Endothelial cell of umbilical vein (primary cell): ENCODE data around the gene MGAT5. TPM values are rescaled to one million over a fixed set of nuclear protein-coding genes. Genes with fewer than 3 reads are reported as not detected.

Experiments used
- BruUV-seq: library from RNA; stranded (reverse); fragments of 400-500 nt; replicated peaks from 2 replicates; lab custom pipeline; 2021; lab: Mats Ljungman, UMichigan
- CTCF ChIA-PET: fragments of 300-600, 350-600 bp; sonication (Branson Sonifier 250); formaldehyde crosslinking; loops from one replicate; lab custom pipeline; 2021; ENCODE audit warnings: antibody characterized with exemption, inconsistent platforms; lab: Charles Lee
- POLR2A ChIA-PET: fragments of 300-600, 350-600 bp; sonication (Branson Sonifier 250); formaldehyde crosslinking; loops from one replicate; lab custom pipeline; 2021; ENCODE audit warnings: antibody characterized with exemption, inconsistent platforms; lab: Charles Lee
- DNase-seq: peaks from one replicate; pipeline ENCODE4 v3.0.0-alpha.2; 2011; ENCODE audit warnings: low read depth, low spot score
- FAIRE-seq: peaks from 2 replicates; lab custom pipeline; 2011; peaks lifted over from hg19 to GRCh38; lab: Jason Lieb, UNC
- H2AFZ ChIP-seq: 2 replicates; pipeline ENCODE4 v1.6.0; 2012; ENCODE audit warnings: low read depth, low read length, control low read depth, inconsistent platforms
- H3K27ac ChIP-seq: 2 replicates; pipeline ENCODE4 v1.5.1; 2011; ENCODE audit warnings: low read depth, mild to moderate bottlenecking, control low read depth, low read length, moderate library complexity; ENCODE audit not compliant: insufficient read depth
- H3K27me3 ChIP-seq, 2 experiments: 2 replicates each; pipeline versions ENCODE4 v1.6.0 to v1.6.1; 2011; ENCODE audit warnings: low read length in 2 of 2, mixed read lengths in 1 of 2; ENCODE audit not compliant: control insufficient read depth in 2 of 2, insufficient read depth in 2 of 2
- H3K36me3 ChIP-seq, 2 experiments: 2 replicates in 1 of 2; 3 replicates in 1 of 2; pipeline ENCODE4 v1.5.1; 2011; ENCODE audit warnings: low read length in 2 of 2, mild to moderate bottlenecking in 1 of 2, moderate library complexity in 1 of 2; ENCODE audit not compliant: control insufficient read depth in 2 of 2, insufficient read depth in 2 of 2; ENCODE audit errors: extremely low read depth in 1 of 2
- H3K4me1 ChIP-seq: 3 replicates; pipeline ENCODE4 v1.5.1; 2011; ENCODE audit warnings: mild to moderate bottlenecking, low read length; ENCODE audit not compliant: control insufficient read depth, insufficient read depth; ENCODE audit errors: extremely low read depth
- H3K4me2 ChIP-seq: 2 replicates; pipeline ENCODE4 v1.6.1; 2011; ENCODE audit warnings: low read length, control low read depth, mixed read lengths; ENCODE audit not compliant: insufficient read depth
- H3K4me3 ChIP-seq, 3 experiments: fragments of 200-600 bp in 1 of 3; sonication (generic), shearing (Covaris generic) in 1 of 3; replicated peaks in 1 of 3; 2 replicates each; pipeline ENCODE4 v1.5.1; 2011 to 2016; ENCODE audit warnings: control low read depth in 3 of 3, low read length in 3 of 3, mild to moderate bottlenecking in 2 of 3, inconsistent platforms in 1 of 3, low read depth in 1 of 3, moderate library complexity in 1 of 3; ENCODE audit not compliant: insufficient read depth in 1 of 3
- H3K79me2 ChIP-seq: 2 replicates; pipeline ENCODE4 v1.6.0; 2012; ENCODE audit warnings: low read length, inconsistent platforms; ENCODE audit not compliant: control insufficient read depth, insufficient read depth
- H3K9ac ChIP-seq: replicated peaks from 2 replicates; pipeline ENCODE3; 2011; ENCODE audit warnings: low read length, control low read depth; ENCODE audit not compliant: insufficient read depth; ENCODE audit errors: extremely low read depth
- H3K9me1 ChIP-seq: replicated peaks from 3 replicates; pipeline ENCODE4 v1.6.0; 2011; ENCODE audit warnings: mild to moderate bottlenecking, low read length; ENCODE audit not compliant: control insufficient read depth, insufficient read depth; ENCODE audit errors: extremely low read depth
- H3K9me3 ChIP-seq: replicated peaks from 2 replicates; pipeline ENCODE4 v1.5.1; 2012; ENCODE audit warnings: low read length, inconsistent platforms; ENCODE audit not compliant: control insufficient read depth, insufficient read depth
- H4K20me1 ChIP-seq: replicated peaks from 2 replicates; pipeline ENCODE3; 2011; ENCODE audit warnings: mild to moderate bottlenecking, low read length; ENCODE audit not compliant: control insufficient read depth, insufficient read depth; ENCODE audit errors: extremely low read depth
- CTCF ChIP-seq, 2 donors: IDR thresholded peaks; 1 replicate in 1 of 2; 2 replicates in 1 of 2; pipeline ENCODE4 v1.5.1; 2011; ENCODE audit warnings: low read length in 2 of 2, mild to moderate bottlenecking in 2 of 2, moderate library complexity in 2 of 2, control low read depth in 1 of 2, inconsistent platforms in 1 of 2, low read depth in 1 of 2; ENCODE audit not compliant: insufficient read depth in 1 of 2; ENCODE audit errors: extremely low read depth in 1 of 2
- EZH2 ChIP-seq: IDR thresholded peaks from 2 replicates; pipeline ENCODE4 v1.6.1; 2012; ENCODE audit warnings: borderline replicate concordance, low read depth, mild to moderate bottlenecking, moderate library complexity, low read length, inconsistent platforms; ENCODE audit not compliant: severe bottlenecking
- FOS ChIP-seq: IDR thresholded peaks from 2 replicates; pipeline ENCODE4 v1.6.1; 2011; ENCODE audit warnings: mild to moderate bottlenecking, low read length, moderate library complexity, borderline replicate concordance; ENCODE audit not compliant: insufficient read depth
- GATA2 ChIP-seq: IDR thresholded peaks from 2 replicates; pipeline ENCODE4 v1.7.0; 2011; ENCODE audit warnings: low read depth, mild to moderate bottlenecking, moderate library complexity, mixed read lengths, low read length; ENCODE audit not compliant: insufficient read length, insufficient read depth
- JUN ChIP-seq: IDR thresholded peaks from 2 replicates; pipeline ENCODE4 v1.6.1; 2011; ENCODE audit warnings: borderline replicate concordance, low read depth; ENCODE audit not compliant: insufficient read length, insufficient read depth
- MAX ChIP-seq: IDR thresholded peaks from 2 replicates; pipeline ENCODE4 v1.6.1; 2011; ENCODE audit not compliant: insufficient read depth, insufficient read length
- MYC ChIP-seq: IDR thresholded peaks from one replicate; pipeline ENCODE4 v1.6.1; 2011; ENCODE audit warnings: mild to moderate bottlenecking, low read depth, low read length
- POLR2A ChIP-seq: IDR thresholded peaks from 2 replicates; pipeline ENCODE4 v1.6.1; 2012; ENCODE audit warnings: low read depth, mild to moderate bottlenecking, control low read depth, low read length
- POLR2AphosphoS5 ChIP-seq: IDR thresholded peaks from 2 replicates; pipeline ENCODE4 v1.6.1; 2012; ENCODE audit warnings: low read depth, mild to moderate bottlenecking, control low read depth, low read length, moderate library complexity; ENCODE audit not compliant: insufficient read depth
- dilution Hi-C: fragments of 300-500 bp; cut with MboI; formaldehyde crosslinking; loops from one replicate; pipeline ENCODE4 v1.15.0; 2019; ENCODE audit warnings: low sequenced_read_pairs; ENCODE audit not compliant: extremely low pct_ligation_motif_present
- intact Hi-C: fragments of 100-400 bp; cut with micrococcal nuclease; formaldehyde crosslinking; loops from one replicate; pipeline ENCODE4 v1.10.0; 2022
- polyA plus RNA-seq, 4 experiments: library from polyadenylated mRNA; depleted of rRNA in 3 of 4; stranded (reverse) in 3 of 4; unstranded in 1 of 4; fragments of >200 nt; gene quantifications; 2 replicates each; pipeline versions ENCODE4 v1.2.1 to v1.2.3, GENCODE V29; 2011 to 2012; ENCODE audit warnings: missing spikeins in 1 of 4
- total RNA-seq: library from RNA; stranded (reverse); gene quantifications from 2 replicates; pipeline ENCODE4 v1.2.3, GENCODE V29; 2021

Gene MGAT5
- total and polyA plus RNA-seq, 2 donors (not counting 3 experiments of a cell fraction or from before 2014, with no cell fraction given), result 17.7 to 84.1 TPM

GRCh38 chr2:134240061-134240460 lies 13.8 kb upstream of the MGAT5 start:
- intact Hi-C loops, result no loop called here

More at GRCh38 chr2:134240061-134240460, 13.8 kb upstream of the MGAT5 start:
- FAIRE-seq (no peak), DNase-seq (no peak)
- Histone ChIP-seq H3K27ac (no peak overlapping the region), H3K9me3 (no peaks in the 10 kb centered on the region), H3K9me1 (no peaks in the 10 kb centered on the region), H4K20me1 (no peaks in the 10 kb centered on the region), H3K27me3 (no peaks in the 10 kb centered on the region), H3K79me2 (peaks cover 2% of the 10 kb centered on the region), H2AFZ (no peak overlapping the region), H3K4me3 (no peak overlapping the region), H3K4me1 (peaks cover under 1% of the 10 kb centered on the region), H3K9ac (no peak overlapping the region), H3K4me2 (no peak overlapping the region), H3K36me3 (no peaks in the 10 kb centered on the region)
- TF ChIP-seq JUN, result no peak
- TF ChIP-seq POLR2A, result no peak
- TF ChIP-seq FOS, result no peak
- TF ChIP-seq CTCF (IDR thresholded peaks at IDR 0.05; ENCODE audit: extremely low read depth in 1 of 2, insufficient read depth in 1 of 2, low read depth in 1 of 2, low read length in 2 of 2), result no peak
- no peak for TF ChIP-seq MYC
- no peak for TF ChIP-seq MAX
- TF ChIP-seq EZH2, result no peak
- TF ChIP-seq GATA2, result no peak
- TF ChIP-seq POLR2AphosphoS5, result no peak
- ChIA-PET POLR2A (no interaction called here), CTCF (interaction anchor here (0.7 kb wide), 1 partner anchor 122 kb away, joined by 3 read pairs; no protein-coding TSS in a partner anchor)
- dilution Hi-C loops, result no loop called here
- BruUV-seq, result no TSS peak
